HG02763 (cell line): Measurements from ENCODE around the gene ATP6V1G1.
"Not testable (repeated sequence)": the region's sequence is repeated elsewhere in the genome, so short reads cannot be mapped to it uniquely, and the experiment has no call there.

ENCODE experiments used
- ATAC-seq: cut with Tn5 transposase; IDR thresholded peaks from one replicate; pipeline ENCODE4 v1.9.1; 2021; ENCODE audit warnings: mild to moderate bottlenecking, moderate library complexity; ENCODE audit not compliant: unreplicated experiment

Gene ATP6V1G1

GRCh38 chr9:114576779-114577178, 10.8 kb upstream of the ATP6V1G1 start:
- not testable (repeated sequence) for ATAC-seq

- not testable (repeated sequence) for ATAC-seq
Observed at GRCh38 chr9:114578134-114578533, 9.4 kb upstream of the ATP6V1G1 start.

- ATAC-seq: no peak
Observed at GRCh38 chr9:114580609-114581193, 6.9 kb upstream of the ATP6V1G1 start.

- ATAC-seq: no peak
Observed at GRCh38 chr9:114583371-114584155, 4.0 kb upstream of the ATP6V1G1 start.

- no peak for ATAC-seq
Observed at GRCh38 chr9:114588210-114588609, 641 bp downstream of the ATP6V1G1 start.

GRCh38 chr9:114588651-114589526, 1.3 kb downstream of the ATP6V1G1 start:
- no peak for ATAC-seq

- ATAC-seq: no peak
Observed at GRCh38 chr9:114590328-114590727, 2.8 kb downstream of the ATP6V1G1 start.

- no peak for ATAC-seq
Observed at GRCh38 chr9:114591291-114591787, 3.8 kb downstream of the ATP6V1G1 start.

GRCh38 chr9:114591849-114592248, 4.3 kb downstream of the ATP6V1G1 start:
- ATAC-seq: no peak

- ATAC-seq: no peak
Observed at GRCh38 chr9:114592356-114592755, 4.8 kb downstream of the ATP6V1G1 start.

- no peak for ATAC-seq
Observed at GRCh38 chr9:114594136-114594535, 6.6 kb downstream of the ATP6V1G1 start.

- not testable (repeated sequence) for ATAC-seq
Observed at GRCh38 chr9:114600502-114601248, 13.1 kb downstream of the ATP6V1G1 start.

- not testable (repeated sequence) for ATAC-seq
Observed at GRCh38 chr9:114601787-114602186, 14.2 kb downstream of the ATP6V1G1 start.

- ATAC-seq: no peak
Observed at GRCh38 chr9:114602620-114603019, 15.1 kb downstream of the ATP6V1G1 start.

GRCh38 chr9:114603248-114603647, 15.7 kb downstream of the ATP6V1G1 start:
- no peak for ATAC-seq

GRCh38 chr9:114604989-114605388, 17.4 kb downstream of the ATP6V1G1 start:
- ATAC-seq: no peak

- ATAC-seq: no peak
Observed at GRCh38 chr9:114606068-114606467, 18.5 kb downstream of the ATP6V1G1 start.

GRCh38 chr9:114606597-114607207, 19.1 kb downstream of the ATP6V1G1 start:
- no peak for ATAC-seq

GRCh38 chr9:114607671-114608524, 20.3 kb downstream of the ATP6V1G1 start:
- peak; percentile 38 for ATAC-seq
